ENCODE measurements around the gene LRRC71. TPM values are rescaled to one million over a fixed set of nuclear protein-coding genes. Genes with fewer than 3 reads are reported as not detected.

LRRC71 gene
- total RNA-seq, 2 donors from 2014 or later = not detected

- H3K36me3 ChIP-seq (ENCODE audit: control insufficient read depth, insufficient read depth, low read length) = peaks cover 92% of the 10 kb centered on the region
These were observed 39.5 kb downstream of the LRRC71 start for GRCh38 chr1:156959925-156960324.

GRCh38 chr1:156961709-156962108, 41.3 kb downstream of the LRRC71 start:
- Mint-ChIP-seq H3K4me3 (no peak overlapping the region), H3K36me3 (ENCODE audit: low read depth) (peaks cover 88% of the 10 kb centered on the region), H3K9me3 (no peaks in the 10 kb centered on the region), H3K4me1 (no peaks in the 10 kb centered on the region), H3K27ac (no peak overlapping the region), H3K27me3 (ENCODE audit: insufficient read depth) (no peaks in the 10 kb centered on the region)
- no peaks in the 10 kb centered on the region for H3K27me3 ChIP-seq (ENCODE audit: control insufficient read depth, insufficient read depth, low read length, poor library complexity, severe bottlenecking)
- no peak overlapping the region for H3K9ac ChIP-seq (ENCODE audit: extremely low read depth, low read length, poor library complexity, severe bottlenecking)
- TF ChIP-seq, protein P1, sequence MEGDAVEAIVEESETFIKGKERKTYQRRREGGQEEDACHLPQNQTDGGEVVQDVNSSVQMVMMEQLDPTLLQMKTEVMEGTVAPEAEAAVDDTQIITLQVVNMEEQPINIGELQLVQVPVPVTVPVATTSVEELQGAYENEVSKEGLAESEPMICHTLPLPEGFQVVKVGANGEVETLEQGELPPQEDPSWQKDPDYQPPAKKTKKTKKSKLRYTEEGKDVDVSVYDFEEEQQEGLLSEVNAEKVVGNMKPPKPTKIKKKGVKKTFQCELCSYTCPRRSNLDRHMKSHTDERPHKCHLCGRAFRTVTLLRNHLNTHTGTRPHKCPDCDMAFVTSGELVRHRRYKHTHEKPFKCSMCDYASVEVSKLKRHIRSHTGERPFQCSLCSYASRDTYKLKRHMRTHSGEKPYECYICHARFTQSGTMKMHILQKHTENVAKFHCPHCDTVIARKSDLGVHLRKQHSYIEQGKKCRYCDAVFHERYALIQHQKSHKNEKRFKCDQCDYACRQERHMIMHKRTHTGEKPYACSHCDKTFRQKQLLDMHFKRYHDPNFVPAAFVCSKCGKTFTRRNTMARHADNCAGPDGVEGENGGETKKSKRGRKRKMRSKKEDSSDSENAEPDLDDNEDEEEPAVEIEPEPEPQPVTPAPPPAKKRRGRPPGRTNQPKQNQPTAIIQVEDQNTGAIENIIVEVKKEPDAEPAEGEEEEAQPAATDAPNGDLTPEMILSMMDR (conservative IDR thresholded peaks at IDR 0.05) = peak; percentile 65
- H3K9me3 ChIP-seq (ENCODE audit: control insufficient read depth, low read length) = no peaks in the 10 kb centered on the region
- WGBS, 2 experiments (ENCODE audit: insufficient coverage in 1 of 2, insufficient read length in 1 of 2) = 78 to 89% methylated on average over 4 of the region's 4 CpGs
- H3K36me3 ChIP-seq (ENCODE audit: control insufficient read depth, insufficient read depth, low read length) = peaks cover 93% of the 10 kb centered on the region
- no peaks in the 10 kb centered on the region for H3K4me1 ChIP-seq (ENCODE audit: control insufficient read depth, insufficient read depth, low read length)
- H3K4me3 ChIP-seq (ENCODE audit: low read length) = no peak overlapping the region
- H3K27ac ChIP-seq (ENCODE audit: low read depth, low read length) = no peak overlapping the region
- no peak for DNase-seq

More at GRCh38 chr1:156959925-156960324, 39.5 kb downstream of the LRRC71 start:
- Histone ChIP-seq H3K9ac (ENCODE audit: extremely low read depth, low read length, poor library complexity, severe bottlenecking) (no peak overlapping the region), H3K27me3 (ENCODE audit: control insufficient read depth, insufficient read depth, low read length, poor library complexity, severe bottlenecking) (no peaks in the 10 kb centered on the region), H3K9me3 (ENCODE audit: control insufficient read depth, low read length) (no peaks in the 10 kb centered on the region), H3K4me3 (ENCODE audit: low read length) (no peak overlapping the region), H3K4me1 (ENCODE audit: control insufficient read depth, insufficient read depth, low read length) (no peaks in the 10 kb centered on the region), H3K27ac (ENCODE audit: low read depth, low read length) (no peak overlapping the region)
- WGBS, 2 experiments (ENCODE audit: insufficient coverage in 1 of 2, insufficient read length in 1 of 2) = 96 to 100% methylated on average over 5 to 6 of the region's 6 CpGs
- no peaks in the 10 kb centered on the region for H3K4me1 Mint-ChIP-seq
- TF ChIP-seq, protein P1 (conservative IDR thresholded peaks at IDR 0.05) = no peak
- no peaks in the 10 kb centered on the region for H3K27me3 Mint-ChIP-seq (ENCODE audit: insufficient read depth)
- H3K9me3 Mint-ChIP-seq = no peaks in the 10 kb centered on the region
- no peak overlapping the region for H3K4me3 Mint-ChIP-seq
- peaks cover 89% of the 10 kb centered on the region for H3K36me3 Mint-ChIP-seq (ENCODE audit: low read depth)
- H3K27ac Mint-ChIP-seq = peak overlapping the region; percentile 12
- no peak for DNase-seq

- 91 to 96% methylated on average over 3 of the region's 3 CpGs for WGBS, 2 experiments (ENCODE audit: insufficient coverage in 1 of 2, insufficient read length in 1 of 2)
- Mint-ChIP-seq H3K9me3 (no peaks in the 10 kb centered on the region), H3K4me1 (no peaks in the 10 kb centered on the region), H3K36me3 (ENCODE audit: low read depth) (peaks cover 85% of the 10 kb centered on the region), H3K27me3 (ENCODE audit: insufficient read depth) (no peaks in the 10 kb centered on the region), H3K4me3 (no peak overlapping the region), H3K27ac (no peak overlapping the region)
- Histone ChIP-seq H3K27me3 (ENCODE audit: control insufficient read depth, insufficient read depth, low read length, poor library complexity, severe bottlenecking) (no peaks in the 10 kb centered on the region), H3K27ac (ENCODE audit: low read depth, low read length) (no peak overlapping the region), H3K4me1 (ENCODE audit: control insufficient read depth, insufficient read depth, low read length) (no peaks in the 10 kb centered on the region), H3K9me3 (ENCODE audit: control insufficient read depth, low read length) (no peaks in the 10 kb centered on the region), H3K9ac (ENCODE audit: extremely low read depth, low read length, poor library complexity, severe bottlenecking) (no peak overlapping the region), H3K4me3 (ENCODE audit: low read length) (no peak overlapping the region), H3K36me3 (ENCODE audit: control insufficient read depth, insufficient read depth, low read length) (peaks cover 94% of the 10 kb centered on the region)
- TF ChIP-seq, protein P1 (conservative IDR thresholded peaks at IDR 0.05) = no peak
- no peak for DNase-seq
These were observed 43.2 kb downstream of the LRRC71 start for GRCh38 chr1:156963621-156964020.
